Epithelial cell of prostate (primary cell): ENCODE measurements around the gene UCHL5.

Experiments used
- DNase-seq: peaks from one replicate; pipeline ENCODE4 v3.0.0-alpha.2; 2011; ENCODE audit warnings: low read depth, low spot score
- H3K27ac ChIP-seq: fragments of 450-650 bp; 2 replicates; pipeline ENCODE4 v1.5.1; 2017; ENCODE audit warnings: mild to moderate bottlenecking

UCHL5 gene

DNA sequence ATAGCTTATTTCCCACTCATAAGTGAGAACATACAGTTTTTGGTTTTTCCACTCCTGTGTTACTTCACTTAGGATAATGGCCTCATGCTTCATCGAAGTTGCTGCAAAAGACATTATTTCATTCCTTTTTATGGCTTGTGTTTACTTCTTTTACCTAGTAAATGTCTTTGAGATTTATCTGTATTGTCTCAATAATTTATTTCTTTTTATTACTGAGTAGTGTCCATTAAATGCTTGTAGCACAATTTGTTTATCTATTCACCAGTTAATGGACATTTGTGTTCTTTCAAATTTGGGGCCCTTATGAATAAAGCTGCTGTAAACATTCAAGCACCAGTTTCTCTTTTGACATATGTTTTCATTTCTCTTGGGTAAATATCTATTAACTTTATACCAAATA lies 86.0 kb downstream of the UCHL5 start:
- DNase-seq: no peak

DNA sequence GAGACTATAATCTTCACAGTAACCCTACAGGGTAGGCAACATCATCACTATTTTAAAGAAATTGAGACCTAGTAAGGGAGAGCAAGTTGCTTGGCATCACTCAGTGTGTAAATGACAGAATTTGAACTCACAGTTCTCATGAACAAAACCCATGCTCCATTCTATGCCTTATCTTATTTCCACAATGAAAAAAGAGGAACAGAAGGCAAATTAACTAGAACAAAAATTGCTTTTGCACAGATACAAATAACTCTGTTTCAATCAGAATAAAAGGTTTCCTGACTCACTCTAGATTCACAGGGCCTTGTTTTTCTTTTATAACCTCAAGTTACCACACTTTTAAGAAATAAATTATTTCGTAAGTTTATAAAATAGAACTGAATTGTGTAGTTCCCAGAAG lies 90.1 kb downstream of the UCHL5 start:
- H3K27ac ChIP-seq: no peak overlapping the region
- no peak for DNase-seq

More for the DNA sequence above, 86.0 kb downstream of the UCHL5 start:
- H3K27ac ChIP-seq: peak overlapping the region; percentile 69

DNA sequence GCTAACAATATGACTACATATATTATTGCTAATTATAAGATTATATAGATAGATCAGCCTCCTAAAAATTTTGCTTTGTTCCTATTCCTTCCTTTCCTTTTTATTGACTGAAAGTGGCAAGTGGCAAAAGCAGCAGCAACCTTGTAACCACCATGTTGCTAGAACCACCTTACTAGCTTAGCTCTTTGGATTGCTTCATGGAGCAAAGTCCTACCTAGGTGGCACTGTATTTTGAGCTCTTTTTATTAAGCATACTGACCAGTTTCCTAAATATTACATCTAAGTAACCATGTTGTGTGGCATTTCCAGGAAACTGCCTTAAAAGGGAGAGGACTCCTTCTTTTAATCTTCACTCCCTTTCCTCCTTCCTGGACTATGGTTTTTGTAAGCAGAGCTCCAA lies 90.8 kb downstream of the UCHL5 start:
- no peak for DNase-seq
- no peak overlapping the region for H3K27ac ChIP-seq

DNA sequence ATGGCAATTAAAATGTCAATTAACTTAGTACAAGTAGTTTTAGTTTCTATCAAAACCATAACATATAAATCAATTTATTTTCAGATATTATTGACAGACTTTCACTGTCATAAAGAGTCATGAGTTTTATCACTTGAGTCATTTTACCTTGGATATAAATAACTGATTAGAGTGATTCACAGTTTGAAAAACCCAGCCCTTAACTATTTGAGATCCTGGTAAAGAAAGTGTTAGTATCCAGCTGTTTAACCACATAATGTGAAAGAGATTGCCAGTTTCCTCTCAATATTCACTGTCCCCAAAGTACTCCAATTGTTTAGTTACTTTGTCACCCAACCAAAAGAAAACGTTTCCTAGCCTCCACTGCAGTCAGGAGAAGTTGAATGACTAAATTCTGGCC lies 91.3 kb downstream of the UCHL5 start:
- no peak overlapping the region for H3K27ac ChIP-seq
- no peak for DNase-seq

DNA sequence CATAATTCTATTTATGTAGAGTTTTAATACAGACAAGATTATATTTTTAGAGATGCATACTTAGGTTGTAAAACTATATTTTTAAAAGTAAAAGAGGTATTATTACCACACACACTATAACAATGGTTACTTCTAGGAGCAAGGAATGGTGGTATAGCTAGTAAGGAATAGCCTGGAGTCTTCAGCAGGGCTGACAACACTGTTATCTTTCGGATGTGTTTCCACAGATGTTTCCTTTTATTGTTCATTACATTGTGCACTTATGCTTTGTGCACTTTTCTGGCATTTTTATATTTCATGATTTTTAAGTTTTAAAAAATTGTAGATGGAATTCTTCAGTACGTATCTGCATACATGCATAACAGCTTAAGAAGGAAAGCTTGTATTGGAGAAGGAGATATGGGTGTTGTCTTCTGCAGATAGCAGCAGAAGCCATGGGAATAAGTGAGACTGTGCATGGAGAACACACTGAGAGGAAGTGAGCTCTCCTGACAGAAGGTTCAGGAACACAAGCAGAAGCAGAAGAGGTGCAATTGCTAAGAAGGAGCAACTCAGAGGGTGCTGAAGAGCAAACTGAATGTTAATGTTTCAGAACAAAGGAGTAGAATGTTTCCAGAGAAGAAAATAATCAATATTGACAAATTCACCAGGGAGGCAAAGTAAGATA lies 91.8 kb downstream of the UCHL5 start:
- no peak overlapping the region for H3K27ac ChIP-seq
- no peak for DNase-seq

DNA sequence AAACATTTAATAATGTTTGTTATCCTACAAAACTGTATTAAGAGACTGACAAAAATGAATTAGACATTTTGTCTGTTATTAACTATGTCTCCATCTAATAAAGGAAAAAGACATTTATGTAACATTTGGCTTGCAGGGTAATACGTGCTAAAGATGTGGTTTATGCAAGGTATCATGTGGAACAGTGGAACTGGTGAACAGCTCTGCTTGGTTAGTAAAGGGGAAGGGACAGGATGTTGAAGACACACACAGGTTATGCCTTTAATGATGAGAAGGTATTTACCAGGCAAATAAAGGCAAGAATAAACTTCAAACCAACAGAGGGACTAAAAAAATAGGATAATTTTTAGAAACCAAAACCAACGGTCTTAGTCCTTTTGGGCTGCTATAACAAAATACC lies 93.1 kb downstream of the UCHL5 start:
- no peak overlapping the region for H3K27ac ChIP-seq
- DNase-seq: no peak

DNA sequence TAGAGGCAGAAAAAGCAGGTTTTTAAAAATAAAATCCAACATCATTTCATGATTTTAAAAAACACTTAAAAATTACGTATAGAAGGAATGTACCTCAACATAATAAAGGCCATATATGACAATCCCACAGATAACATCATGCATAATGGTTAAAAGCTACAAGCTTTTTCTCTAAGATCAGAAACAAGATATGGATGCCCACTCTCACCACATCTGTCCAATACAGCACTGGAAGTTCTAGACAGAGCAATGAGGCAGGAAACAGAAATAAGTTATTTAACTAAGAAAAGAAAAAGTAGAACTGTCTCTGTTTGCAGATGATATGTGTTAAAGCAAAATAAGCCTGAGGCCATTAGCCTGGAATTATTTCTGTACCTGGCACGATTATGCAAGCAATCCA lies 96.3 kb downstream of the UCHL5 start:
- no peak for DNase-seq

More for the DNA sequence above, 96.3 kb downstream of the UCHL5 start:
- no peak overlapping the region for H3K27ac ChIP-seq
